Inferior parietal cortex (tissue), 1 donor: Measurements from ENCODE around the gene CUL2.
"Not testable (repeated sequence)": the region's sequence is repeated elsewhere in the genome, so short reads cannot be mapped to it uniquely, and the experiment has no call there.

Experiments
- DNase-seq: peaks from one replicate; pipeline ENCODE4 v3.0.0-alpha.2; 2016; ENCODE audit errors: extremely low spot score

The CUL2 gene

DNA sequence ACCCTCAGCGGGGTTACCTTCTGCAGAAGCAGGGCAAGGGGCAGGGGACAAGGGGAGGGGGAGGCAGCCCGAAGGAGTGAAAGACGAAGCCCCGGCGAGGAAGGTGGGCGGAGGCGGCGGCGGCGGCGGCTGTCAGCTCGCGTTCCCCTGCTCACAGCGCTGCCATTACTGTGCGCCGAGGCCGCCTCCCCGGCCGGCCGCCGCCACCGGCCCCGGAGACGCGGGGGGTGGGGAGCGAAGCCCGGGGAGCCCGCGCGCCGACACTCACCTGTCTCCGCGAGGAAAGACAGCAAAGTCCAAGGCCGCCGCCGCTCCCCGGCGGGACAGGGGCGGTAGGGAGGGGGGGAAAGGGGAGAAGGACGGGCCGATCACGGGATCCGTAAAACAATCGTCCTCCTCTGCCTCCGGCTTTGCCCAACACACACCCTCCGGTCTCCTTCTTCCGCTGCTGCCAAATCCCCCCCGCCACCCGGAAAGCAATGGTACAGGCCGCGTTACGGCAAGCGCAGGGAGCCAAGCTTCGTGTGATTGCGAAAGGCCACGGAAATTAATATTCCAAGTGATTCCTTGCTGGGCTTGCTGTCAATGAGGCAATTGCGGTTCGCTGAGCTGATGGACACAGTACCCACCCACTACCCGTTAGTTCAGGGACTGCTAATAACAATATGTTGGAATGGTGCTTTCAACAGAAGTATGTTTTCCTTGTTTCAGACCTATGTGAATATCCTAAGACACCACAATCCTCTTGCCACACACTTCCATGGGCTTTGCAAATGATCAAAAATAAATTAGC, at the start of gene CUL2:
Gene CUL2 (minus strand): TSS at position 180 of the 793 bp plus-strand sequence. CDS start 19,024 bp downstream, outside the sequence.
- DNase-seq = peak; percentile 92

DNA sequence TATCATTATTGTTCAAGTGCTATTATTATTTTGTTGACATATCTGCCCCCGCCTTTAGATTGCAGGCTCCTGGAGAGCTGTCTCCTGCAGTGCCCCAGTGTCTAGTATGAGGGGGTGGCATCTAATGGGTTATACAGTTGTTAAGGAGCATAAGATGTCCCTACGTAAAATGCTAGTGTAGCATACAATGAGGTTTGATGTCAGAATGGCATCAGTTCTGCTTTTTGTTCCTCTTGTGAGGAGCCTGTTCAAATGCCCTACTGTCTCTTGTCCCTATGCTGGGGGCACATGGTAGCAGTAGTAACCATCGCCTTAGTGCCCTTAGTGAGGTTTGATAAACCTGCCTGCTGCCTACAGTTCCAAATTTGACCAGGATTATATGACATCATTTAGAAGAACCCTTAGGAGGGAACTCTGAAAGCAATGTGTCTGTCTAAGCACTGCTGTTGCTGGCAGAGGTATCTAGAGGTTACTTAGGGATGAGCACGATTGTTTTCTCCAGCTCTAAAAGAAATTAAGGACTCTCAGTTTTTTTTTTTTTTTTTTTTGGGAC, 46.2 kb upstream of the CUL2 start:
- no peak for DNase-seq

- no peak for DNase-seq
Measured at GRCh38 chr10:35135861-35136260, 45.7 kb upstream of the CUL2 start.

DNA sequence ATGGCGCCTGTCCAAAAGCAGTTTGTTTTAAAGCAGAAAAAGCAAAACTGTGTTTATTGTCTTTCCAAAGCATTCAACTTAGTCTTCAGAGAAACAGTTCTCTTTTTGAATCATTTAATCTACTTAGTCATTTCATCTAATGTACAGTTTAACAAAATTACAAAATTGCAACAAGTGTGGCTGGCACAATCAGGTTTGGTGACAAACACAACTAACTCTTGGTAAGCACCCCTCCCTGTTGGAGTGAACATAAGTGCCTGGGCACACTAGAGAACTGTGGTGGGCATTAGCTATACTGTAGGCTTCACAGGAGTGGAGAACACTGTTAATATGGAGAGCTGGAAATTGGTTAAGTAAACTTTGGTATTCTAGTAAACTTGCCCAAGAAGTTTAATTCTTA, 43.4 kb upstream of the CUL2 start:
- DNase-seq = no peak

DNA sequence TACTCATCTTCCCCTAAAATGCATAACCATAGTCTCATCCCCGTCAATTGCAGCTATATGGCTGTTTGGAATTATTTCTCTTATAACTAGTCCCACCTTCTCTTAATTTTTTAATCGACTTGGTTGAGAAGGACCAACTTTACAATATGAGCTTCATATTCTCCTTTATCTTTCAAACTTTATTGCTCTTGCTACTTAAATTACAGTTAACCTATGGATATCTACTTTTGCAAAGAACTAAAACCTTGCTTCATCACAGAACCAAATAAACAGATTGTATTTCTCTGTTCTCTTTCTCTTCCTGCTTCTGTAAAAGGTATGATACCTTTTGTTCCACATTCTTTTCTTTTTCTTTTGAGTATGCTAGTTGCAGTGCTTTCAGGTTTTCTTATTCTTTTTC, 42.6 kb upstream of the CUL2 start:
- DNase-seq = no peak

DNA sequence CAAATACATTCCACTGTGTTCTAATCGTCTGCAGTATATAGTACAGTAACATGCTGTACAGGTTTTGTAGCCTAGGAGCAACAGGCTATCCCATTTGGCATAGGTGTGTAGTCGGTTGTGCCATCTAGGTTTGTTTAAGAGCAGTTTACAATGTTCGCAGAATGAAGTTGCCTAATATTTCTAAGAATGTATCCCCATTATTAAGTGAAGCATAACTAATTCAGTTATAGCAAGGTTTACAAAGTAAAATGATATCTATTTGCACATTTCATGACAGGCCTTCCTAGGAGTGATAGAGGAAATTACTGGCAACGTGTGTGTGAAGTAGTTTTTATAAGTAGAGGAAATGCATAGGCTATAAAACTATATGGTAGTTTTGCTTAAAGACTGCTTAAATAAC, 40.5 kb upstream of the CUL2 start:
- DNase-seq = no peak

DNA sequence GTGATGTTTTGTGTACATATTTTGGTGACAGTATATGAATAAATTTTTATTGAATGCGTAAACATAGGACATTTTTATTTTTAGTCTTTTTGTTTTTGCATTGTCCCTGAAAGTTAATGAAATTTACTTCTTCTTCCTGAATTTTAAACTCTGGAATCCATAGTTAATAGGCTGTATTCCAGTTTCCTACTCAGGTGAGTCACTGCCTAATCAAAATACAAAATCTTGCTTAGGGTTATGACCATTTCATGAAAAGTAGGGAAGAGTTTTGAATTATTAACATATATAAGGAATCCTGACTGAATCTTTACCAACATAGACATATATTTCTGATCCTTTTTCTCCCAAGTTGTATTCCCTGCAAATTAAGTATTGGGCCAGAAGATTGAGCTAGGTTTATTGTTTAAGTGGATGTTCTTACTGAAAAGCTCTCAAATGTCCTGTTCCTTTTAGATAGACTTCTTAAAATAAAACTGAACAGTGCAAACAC, 39.1 kb upstream of the CUL2 start:
- no peak for DNase-seq

GRCh38 chr10:35127289-35127891, 37.2 kb upstream of the CUL2 start:
- no peak for DNase-seq

DNA sequence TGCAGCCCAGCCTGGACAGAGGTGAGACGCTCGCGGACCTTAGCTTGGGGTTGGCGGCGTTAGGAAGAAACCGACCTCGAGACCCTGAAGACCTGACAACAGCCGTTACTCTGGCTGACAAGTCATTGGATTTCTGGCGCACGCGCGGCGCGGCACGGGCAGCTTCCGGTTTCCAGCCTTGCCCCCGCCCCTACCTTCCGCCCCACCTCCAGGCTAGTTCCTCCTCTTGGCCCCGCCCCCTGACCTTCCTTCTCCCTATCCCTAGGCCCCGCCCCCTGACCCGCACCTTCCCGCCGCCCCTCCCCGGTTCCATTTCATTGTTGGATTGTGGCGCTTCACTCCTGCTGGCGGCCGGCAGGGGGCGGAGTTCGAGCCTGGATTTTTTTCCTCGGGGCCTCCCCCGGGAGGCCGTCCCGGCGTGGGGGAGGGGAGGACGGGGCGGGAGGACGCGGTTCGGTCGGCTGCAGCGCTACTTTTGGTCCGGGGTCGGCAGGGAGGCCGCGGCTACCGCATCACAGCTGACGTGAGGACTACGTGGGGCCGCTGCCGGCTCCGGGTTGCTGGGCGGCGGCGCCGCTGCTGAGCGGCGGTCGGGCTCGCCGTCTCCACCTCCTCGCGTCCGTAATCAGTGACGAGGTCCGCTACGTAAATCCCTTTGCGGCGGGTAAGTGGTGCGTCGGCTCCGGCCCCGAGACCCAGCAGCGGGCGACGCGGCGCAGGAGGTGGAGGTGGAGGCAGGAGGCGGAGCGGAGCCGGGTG, 36.6 kb upstream of the CUL2 start, which contains the start of gene CREM:
Gene CREM (plus strand): TSS at position 317 of the 759 bp plus-strand sequence. CDS start 10,990 bp downstream, outside the sequence.
- DNase-seq = peak; percentile 88

DNA sequence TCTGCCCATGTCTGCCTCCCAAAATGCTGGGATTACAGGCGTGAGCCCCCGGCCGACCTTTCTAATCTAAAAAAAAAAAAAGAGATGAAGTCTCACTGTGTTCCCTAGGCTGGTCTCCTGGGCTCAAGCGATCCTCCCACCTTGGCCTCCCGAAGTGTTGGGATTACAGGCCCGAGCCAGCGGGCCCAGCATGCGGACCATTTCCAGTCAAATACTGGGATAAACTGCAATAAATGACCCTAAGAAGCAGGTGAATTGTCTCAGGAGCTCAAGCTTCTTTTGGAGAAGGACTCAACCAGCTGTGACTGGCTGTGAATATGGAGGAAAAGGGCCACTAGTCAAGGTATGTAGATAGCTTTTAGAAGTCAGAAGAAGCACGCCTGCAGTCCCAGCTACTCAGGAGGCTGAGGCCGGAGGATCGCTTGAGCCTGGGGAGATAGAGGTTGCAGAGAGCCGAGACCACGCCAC, 36.0 kb upstream of the CUL2 start:
- DNase-seq = no peak

- no peak for DNase-seq
Measured at GRCh38 chr10:35124540-35124939, 34.4 kb upstream of the CUL2 start.

DNA sequence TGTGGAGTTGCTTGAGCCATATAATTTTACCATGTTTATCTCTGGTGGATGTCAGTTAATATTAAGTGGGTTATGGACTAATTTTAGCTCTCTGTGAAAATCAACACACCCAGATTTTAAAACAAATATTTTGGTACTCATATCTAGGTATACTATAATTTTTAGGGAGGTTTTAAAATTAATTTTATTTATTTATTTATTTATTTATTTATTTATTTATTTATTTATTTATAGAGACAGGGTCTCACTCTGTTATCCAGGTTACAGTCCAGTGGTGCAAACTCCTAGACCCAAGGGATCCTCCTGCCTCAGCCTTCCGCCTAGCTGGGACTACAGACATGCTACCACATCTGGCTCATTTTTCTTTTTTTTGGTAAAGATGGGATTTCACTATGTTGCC, 29.2 kb upstream of the CUL2 start:
- DNase-seq = no peak

DNA sequence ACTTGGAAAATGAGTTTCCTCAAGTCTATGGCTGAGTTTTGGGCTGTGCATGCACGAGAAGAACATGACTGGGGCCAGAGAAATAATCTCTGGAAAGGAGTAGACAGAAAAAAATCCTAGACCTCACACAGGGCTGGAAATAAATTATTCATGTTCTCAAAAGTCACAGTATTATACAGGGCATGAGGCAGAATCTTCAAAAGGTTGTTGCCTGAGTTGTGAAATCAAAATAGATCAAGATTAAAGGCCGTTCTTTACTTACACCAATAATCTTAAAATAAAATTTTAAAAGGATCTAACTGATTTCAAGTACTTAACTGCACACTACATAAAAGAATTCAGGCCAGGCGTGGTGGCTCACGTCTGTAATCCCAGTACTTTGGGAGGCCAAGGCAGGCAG, 22.4 kb upstream of the CUL2 start:
- DNase-seq = no peak

GRCh38 chr10:35103882-35104281, 13.7 kb upstream of the CUL2 start:
- no peak for DNase-seq

DNA sequence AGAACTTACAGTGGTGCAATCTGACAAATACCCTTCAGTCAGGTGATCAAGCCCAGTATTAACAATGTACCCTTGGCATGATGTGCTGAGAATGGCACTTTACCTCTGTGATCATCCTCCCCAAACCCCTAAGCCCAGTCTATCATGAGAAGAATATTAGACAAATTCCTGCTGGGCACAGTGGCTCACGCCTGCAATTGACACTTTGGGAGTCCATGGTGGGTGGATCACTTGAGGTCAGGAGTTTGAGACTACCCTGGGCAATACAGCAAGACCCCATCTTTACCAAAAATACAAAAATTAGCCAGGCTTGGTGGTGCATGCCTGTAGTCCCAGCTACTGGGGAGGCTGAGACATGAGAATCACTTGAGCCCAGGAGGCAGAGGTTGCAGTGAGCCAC, 7.4 kb upstream of the CUL2 start:
- no peak for DNase-seq

DNA sequence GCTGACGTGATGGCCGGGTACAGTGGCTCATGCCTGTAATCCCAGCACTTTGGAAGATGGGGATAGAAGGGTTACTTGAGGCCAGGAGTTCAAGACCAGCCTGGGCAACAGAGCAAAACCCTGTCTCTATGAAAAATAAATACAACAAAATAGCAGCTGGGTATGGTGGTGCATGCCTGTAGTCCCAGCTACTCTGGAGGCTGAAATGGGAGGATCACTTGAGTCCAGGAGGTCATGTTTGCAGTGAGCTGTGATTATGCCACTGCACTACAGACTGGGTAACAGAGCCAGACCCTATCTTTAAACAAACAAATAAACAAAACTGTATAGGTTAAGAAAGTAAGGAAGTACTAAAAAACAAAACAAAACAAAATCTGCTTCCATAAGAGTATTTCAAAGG, 6.2 kb upstream of the CUL2 start:
- no peak for DNase-seq

DNA sequence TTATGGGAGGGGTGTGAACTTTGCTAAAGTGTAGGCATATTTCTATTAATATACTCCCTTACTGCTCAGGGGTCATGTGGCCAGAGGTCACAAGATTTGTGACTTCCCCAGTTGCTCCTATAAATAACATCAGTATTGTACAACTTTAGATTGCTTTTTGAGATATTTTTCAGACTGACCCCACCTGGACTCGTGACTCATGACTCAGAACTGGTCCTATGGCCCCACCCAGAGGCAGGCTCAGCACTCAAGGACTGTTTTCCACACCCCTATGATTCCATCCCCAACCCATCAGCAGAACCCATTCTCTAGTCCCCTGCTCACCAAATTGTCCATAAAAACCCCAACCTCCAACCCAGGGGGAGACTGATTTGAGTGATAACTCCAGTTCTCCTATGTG, 2.7 kb upstream of the CUL2 start:
- no peak for DNase-seq

DNA sequence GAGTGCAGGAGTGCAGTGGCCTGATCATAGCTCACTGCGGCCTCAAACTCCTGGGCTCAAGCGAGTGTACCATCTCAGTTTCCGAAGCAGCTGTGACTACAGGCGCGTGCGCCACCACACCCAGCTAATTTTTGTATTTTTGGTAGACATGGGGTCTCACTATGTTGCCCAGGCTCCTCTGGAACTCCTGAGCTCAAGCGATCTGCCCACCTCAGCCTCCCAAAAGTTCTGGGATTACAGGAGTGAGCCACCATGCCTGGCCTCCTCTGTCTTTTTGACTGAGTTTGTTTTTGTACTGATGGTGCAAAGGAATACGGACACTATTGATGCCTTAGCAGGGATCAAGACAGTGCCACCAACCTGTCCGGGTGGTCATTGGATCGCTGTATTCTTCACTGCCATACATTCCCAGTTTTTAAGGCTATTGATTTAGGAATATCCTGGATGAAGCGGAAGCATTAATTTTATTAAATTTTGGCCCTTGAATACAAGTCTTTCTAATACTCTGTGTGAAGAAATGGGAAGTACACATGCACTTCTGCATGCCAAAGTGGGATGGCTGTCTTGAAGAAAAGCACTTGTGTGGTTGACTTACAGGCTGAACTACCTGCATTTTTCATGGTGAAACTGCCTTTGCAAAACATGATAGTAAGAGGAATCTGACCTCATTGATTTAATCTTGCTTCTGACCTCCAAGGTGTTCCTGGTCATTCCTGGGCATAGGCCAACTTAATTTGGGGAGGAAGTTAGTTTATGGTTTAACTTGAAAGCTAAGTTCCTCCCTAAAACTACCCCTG, 2.1 kb upstream of the CUL2 start:
- DNase-seq = no peak

DNA sequence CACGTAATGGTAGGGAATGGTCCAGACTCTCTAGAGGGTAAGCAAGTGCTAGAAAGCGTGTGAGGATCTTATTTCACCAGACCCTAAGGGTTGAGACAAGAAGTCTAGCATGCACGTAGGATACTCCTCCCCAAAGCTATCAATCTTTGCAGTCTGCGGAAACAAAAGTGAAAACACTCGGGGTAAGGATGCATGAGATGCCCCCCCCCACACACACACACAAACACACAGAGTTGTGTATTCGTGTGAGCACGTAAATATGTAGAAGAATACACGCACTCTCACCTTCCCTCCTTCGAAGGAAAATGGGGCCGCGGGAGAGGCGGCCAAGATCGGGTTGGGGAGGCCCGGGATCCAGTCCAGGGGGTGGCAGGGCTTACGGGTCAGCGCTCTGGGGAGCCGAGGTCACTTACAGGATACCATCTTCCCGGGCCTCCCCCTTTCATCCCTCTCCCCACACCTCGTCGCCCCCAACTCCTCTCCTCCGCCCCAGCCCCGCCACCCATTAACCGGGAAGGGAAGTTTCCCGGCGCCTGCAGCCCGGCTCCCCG, 455 bp downstream of the CUL2 start:
- DNase-seq = no peak

DNA sequence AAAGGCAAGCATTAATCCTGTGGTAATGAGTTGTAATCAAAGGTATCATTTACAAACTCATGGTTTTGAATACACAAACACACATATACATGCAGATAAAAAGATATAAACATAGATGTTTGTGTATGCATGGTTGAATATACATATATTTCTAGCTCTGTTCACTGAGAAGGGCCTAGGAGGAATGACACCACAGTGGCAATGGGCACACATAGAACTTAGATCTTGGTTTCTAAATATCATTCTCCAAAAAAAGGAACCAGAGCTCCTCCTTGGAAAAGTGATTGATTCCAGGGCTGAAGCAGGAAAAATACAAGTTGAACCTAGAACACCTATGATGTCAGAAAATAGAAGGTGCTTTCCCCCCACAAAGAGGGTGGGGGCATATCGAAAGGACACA, 6.9 kb downstream of the CUL2 start:
- DNase-seq = no peak

- not testable (repeated sequence) for DNase-seq
Measured at GRCh38 chr10:35080261-35080660, 9.9 kb downstream of the CUL2 start.
